GM11168 (cell line): ENCODE measurements around the gene RSF1.

Source experiments
- in situ Hi-C: fragments of 300-500 bp; cut with MboI; formaldehyde crosslinking; loops from one replicate; pipeline ENCODE4 v1.12.0; 2022; ENCODE audit warnings: low sequenced_read_pairs; ENCODE audit not compliant: unreplicated experiment

RSF1 gene

GRCh38 chr11:77758331-77758730 lies 62.2 kb downstream of the RSF1 start:
- in situ Hi-C loops = no loop called here

GRCh38 chr11:77753230-77753629 lies 67.3 kb downstream of the RSF1 start:
- in situ Hi-C loops = no loop called here

- in situ Hi-C loops = no loop called here
These were observed 68.0 kb downstream of the RSF1 start for GRCh38 chr11:77752516-77752915.

- in situ Hi-C loops = no loop called here
These were observed 69.9 kb downstream of the RSF1 start for GRCh38 chr11:77750394-77751156.

- in situ Hi-C loops = no loop called here
These were observed 71.3 kb downstream of the RSF1 start for GRCh38 chr11:77749232-77749631.

- in situ Hi-C loops = no loop called here
These were observed 72.3 kb downstream of the RSF1 start for GRCh38 chr11:77748266-77748665.

- in situ Hi-C loops = no loop called here
These were observed 73.0 kb downstream of the RSF1 start for GRCh38 chr11:77747381-77747969.

- in situ Hi-C loops = no loop called here
These were observed 84.0 kb downstream of the RSF1 start for GRCh38 chr11:77736473-77736872.

- in situ Hi-C loops = no loop called here
These were observed 85.6 kb downstream of the RSF1 start for GRCh38 chr11:77734890-77735289.

GRCh38 chr11:77732143-77732542 lies 88.4 kb downstream of the RSF1 start:
- in situ Hi-C loops = no loop called here

- in situ Hi-C loops = no loop called here
These were observed 89.7 kb downstream of the RSF1 start for GRCh38 chr11:77730789-77731188.

GRCh38 chr11:77729063-77729462 lies 91.5 kb downstream of the RSF1 start:
- in situ Hi-C loops = no loop called here

GRCh38 chr11:77728203-77728786 lies 92.2 kb downstream of the RSF1 start:
- in situ Hi-C loops = no loop called here

GRCh38 chr11:77726524-77726923 lies 94.0 kb downstream of the RSF1 start:
- in situ Hi-C loops = no loop called here

- in situ Hi-C loops = no loop called here
These were observed 95.1 kb downstream of the RSF1 start for GRCh38 chr11:77725433-77725832.

GRCh38 chr11:77724636-77725035 lies 95.9 kb downstream of the RSF1 start:
- in situ Hi-C loops = no loop called here

- in situ Hi-C loops = no loop called here
These were observed 97.5 kb downstream of the RSF1 start for GRCh38 chr11:77723024-77723423.

GRCh38 chr11:77710358-77710757 lies 110.2 kb downstream of the RSF1 start:
- in situ Hi-C loops = no loop called here

GRCh38 chr11:77705876-77706579 lies 114.5 kb downstream of the RSF1 start:
- in situ Hi-C loops = no loop called here

GRCh38 chr11:77705195-77705875 lies 115.2 kb downstream of the RSF1 start:
- in situ Hi-C loops = no loop called here
